ENCODE data around the gene AMN1. TPM values are rescaled to one million over a fixed set of nuclear protein-coding genes. Genes with fewer than 3 reads are reported as not detected.

AMN1 gene
- total RNA-seq, 1 donor from 2014 or later = 9.9 TPM

GRCh38 chr12:31658471-31659086 is 70.2 kb downstream of the AMN1 start:
- H3K4me3 ChIP-seq = peak overlapping the region; percentile 94
- DNase-seq (no peak), ATAC-seq (no peak)
- H3K27ac ChIP-seq = peak overlapping the region; percentile 96
- intact Hi-C loops (cut with DNase I) = no loop called here
- TF ChIP-seq CTCF (IDR thresholded peaks at IDR 0.05) = no peak
- peaks cover 3% of the 10 kb centered on the region for H3K4me1 ChIP-seq
- no peaks in the 10 kb centered on the region for H3K9me3 ChIP-seq
- H3K36me3 ChIP-seq = no peaks in the 10 kb centered on the region
- no peaks in the 10 kb centered on the region for H3K27me3 ChIP-seq

DNA sequence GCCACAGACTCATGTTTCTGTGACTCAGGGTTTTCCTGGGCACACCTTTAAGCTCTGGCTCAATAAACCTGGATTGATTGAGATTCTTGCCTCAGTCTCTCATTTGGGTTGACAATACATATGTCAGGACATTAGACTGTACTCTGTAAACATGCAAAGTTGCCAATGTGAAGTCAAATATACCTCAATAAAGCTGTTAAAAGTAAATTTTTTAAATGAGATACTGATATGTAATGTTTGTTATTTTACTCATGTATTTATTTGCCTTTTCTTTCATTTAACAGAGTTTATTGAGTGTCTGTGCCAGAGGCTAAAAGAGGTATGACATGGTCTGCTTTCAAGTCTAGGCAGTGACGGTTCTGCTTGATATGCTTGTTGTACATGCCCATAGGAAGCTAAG is 73.0 kb downstream of the AMN1 start:
- Histone ChIP-seq H3K4me1 (peaks cover 7% of the 10 kb centered on the region), H3K9me3 (no peaks in the 10 kb centered on the region), H3K27ac (no peak overlapping the region), H3K36me3 (no peaks in the 10 kb centered on the region), H3K27me3 (no peaks in the 10 kb centered on the region), H3K4me3 (no peak overlapping the region)
- no peak for TF ChIP-seq CTCF (IDR thresholded peaks at IDR 0.05)
- intact Hi-C loops (cut with DNase I) = no loop called here
- DNase-seq = no peak
- ATAC-seq = no peak

GRCh38 chr12:31655208-31655607 is 73.6 kb downstream of the AMN1 start:
- Histone ChIP-seq H3K4me1 (peaks cover 7% of the 10 kb centered on the region), H3K36me3 (no peaks in the 10 kb centered on the region), H3K27me3 (no peaks in the 10 kb centered on the region), H3K4me3 (no peak overlapping the region), H3K9me3 (no peaks in the 10 kb centered on the region), H3K27ac (no peak overlapping the region)
- intact Hi-C loops (cut with DNase I) = no loop called here
- no peak for DNase-seq
- no peak for ATAC-seq
- TF ChIP-seq CTCF (IDR thresholded peaks at IDR 0.05) = no peak

GRCh38 chr12:31651893-31652521 is 76.8 kb downstream of the AMN1 start:
- H3K27me3 ChIP-seq = no peaks in the 10 kb centered on the region
- no peaks in the 10 kb centered on the region for H3K9me3 ChIP-seq
- no peak for TF ChIP-seq CTCF (IDR thresholded peaks at IDR 0.05)
- H3K4me1 ChIP-seq = peaks cover 4% of the 10 kb centered on the region
- ATAC-seq (no peak), DNase-seq (no peak)
- H3K4me3 ChIP-seq = no peak overlapping the region
- intact Hi-C loops (cut with DNase I) = no loop called here
- H3K27ac ChIP-seq = no peak overlapping the region
- no peaks in the 10 kb centered on the region for H3K36me3 ChIP-seq

GRCh38 chr12:31650918-31651317 is 77.9 kb downstream of the AMN1 start:
- H3K27ac ChIP-seq = no peak overlapping the region
- DNase-seq (no peak), ATAC-seq (peak; percentile 42)

More at GRCh38 chr12:31650918-31651317, 77.9 kb downstream of the AMN1 start:
- no peak for TF ChIP-seq CTCF (IDR thresholded peaks at IDR 0.05)
- no peaks in the 10 kb centered on the region for H3K9me3 ChIP-seq
- intact Hi-C loops (cut with DNase I) = no loop called here
- H3K4me3 ChIP-seq = no peak overlapping the region
- peaks cover 4% of the 10 kb centered on the region for H3K4me1 ChIP-seq
- no peaks in the 10 kb centered on the region for H3K27me3 ChIP-seq
- no peaks in the 10 kb centered on the region for H3K36me3 ChIP-seq

Measured in upper lobe of right lung (tissue), 1 donor.